GM12865 (cell line): ENCODE results near the gene GPR107.
A peak's percentile ranks its signal among the peaks of the same experiment; 100 is the strongest.

Experiments used
- DNase-seq: peaks from one replicate; pipeline ENCODE4 v3.0.0; 2010; ENCODE audit warnings: low read depth
- H3K4me3 ChIP-seq: 2 replicates; pipeline ENCODE4 v1.5.1; 2011; ENCODE audit warnings: mild to moderate bottlenecking, low read depth, low read length, control low read depth
- TF ChIP-seq, protein P1 (sequence below): IDR thresholded peaks from 2 replicates; pipeline ENCODE4 v1.5.1; 2011; ENCODE audit warnings: low read length, control low read depth, low read depth, inconsistent platforms; ENCODE audit not compliant: insufficient read depth; ENCODE audit errors: missing control alignments

Gene GPR107

DNA sequence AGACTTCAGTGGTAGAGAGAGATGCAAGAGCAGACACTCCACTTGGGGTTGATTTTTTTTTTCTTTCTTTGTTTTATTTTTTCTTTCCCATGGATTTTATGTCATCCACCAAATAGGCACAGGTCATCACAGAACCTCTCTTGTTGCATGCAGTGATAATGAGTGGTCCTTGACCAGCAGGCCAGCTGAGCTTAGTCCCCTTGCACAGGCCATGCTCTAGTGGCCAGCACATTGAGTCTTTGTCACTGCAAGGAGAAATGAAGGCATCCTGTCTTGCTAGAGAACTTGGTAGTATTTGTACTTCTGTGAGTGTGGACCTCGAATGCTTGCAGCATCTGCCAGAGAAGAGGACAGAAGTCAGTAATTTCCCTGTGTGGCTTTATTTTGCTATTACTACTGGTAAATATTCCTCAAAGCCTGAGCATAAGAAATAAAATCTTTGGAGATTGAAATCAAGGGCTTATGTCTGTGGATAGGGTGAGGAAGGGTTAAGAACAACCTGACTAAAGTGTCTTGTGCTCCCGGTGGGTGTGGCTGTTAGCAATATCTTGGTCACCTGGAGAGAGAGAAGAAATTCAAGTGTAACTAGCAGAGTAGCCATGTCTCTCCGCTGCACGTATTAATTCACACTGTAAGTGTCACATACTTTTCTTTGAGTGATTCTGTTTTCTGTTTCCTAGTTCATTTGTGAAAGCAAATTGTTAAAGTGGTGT, 73.2 kb downstream of the GPR107 start:
- TF ChIP-seq, protein P1, sequence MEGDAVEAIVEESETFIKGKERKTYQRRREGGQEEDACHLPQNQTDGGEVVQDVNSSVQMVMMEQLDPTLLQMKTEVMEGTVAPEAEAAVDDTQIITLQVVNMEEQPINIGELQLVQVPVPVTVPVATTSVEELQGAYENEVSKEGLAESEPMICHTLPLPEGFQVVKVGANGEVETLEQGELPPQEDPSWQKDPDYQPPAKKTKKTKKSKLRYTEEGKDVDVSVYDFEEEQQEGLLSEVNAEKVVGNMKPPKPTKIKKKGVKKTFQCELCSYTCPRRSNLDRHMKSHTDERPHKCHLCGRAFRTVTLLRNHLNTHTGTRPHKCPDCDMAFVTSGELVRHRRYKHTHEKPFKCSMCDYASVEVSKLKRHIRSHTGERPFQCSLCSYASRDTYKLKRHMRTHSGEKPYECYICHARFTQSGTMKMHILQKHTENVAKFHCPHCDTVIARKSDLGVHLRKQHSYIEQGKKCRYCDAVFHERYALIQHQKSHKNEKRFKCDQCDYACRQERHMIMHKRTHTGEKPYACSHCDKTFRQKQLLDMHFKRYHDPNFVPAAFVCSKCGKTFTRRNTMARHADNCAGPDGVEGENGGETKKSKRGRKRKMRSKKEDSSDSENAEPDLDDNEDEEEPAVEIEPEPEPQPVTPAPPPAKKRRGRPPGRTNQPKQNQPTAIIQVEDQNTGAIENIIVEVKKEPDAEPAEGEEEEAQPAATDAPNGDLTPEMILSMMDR, result no peak
- H3K4me3 ChIP-seq, result no peak overlapping the region
- no peak for DNase-seq

DNA sequence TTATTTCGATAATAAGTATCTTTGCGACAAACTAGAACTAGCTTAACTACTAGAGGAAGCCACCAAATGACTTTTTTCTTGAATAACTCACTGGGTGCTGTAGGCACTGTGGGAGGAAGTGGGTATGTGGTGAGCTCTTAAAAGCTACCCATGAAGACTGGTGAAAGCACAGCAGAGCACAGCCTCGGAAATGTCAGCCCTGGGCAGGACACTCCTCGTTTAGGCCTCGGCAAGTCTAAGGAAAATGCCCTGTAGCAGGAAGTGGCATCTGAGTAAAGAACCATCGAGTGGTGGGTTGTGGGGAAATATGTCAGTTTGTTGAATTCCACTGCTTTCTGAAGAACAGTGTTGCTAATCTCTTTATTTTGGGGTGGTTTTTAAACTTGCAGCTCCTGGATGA, 74.5 kb downstream of the GPR107 start:
- TF ChIP-seq, protein P1, result no peak
- H3K4me3 ChIP-seq, result peak overlapping the region; percentile 40
- peak; percentile 84 for DNase-seq

DNA sequence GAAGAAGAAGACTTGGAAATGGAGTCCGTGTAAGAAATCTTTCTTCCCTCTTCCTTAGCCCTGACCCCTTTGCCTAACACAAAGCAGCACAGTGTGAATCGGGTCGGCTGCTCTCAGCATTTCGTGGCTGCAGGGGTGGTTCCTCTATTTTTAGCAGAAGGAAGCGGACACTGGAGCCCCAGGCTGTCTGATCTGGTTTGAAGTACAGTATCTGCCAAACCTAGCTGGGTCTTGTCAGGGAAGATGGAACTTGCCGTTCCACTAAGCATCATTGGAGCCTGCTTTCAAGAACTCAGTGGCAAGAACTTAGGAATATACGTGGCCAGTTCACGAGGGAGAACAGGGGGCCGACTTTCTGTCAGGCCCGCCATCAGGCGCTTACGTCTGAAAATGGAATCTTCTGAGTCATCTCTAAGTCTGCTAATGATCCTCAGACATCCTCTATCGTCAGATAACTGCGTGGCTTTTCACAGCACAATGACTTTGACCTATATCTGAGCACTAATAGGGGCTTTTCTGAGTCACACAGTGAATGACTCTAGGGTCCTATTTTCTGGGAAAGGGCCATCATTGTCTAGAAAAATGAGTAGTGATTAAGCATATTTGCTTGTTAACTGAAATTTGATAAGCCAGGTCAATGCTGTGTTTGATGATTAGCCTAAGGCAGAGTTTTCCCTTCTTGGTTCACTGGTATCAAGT, 75.2 kb downstream of the GPR107 start:
- peak overlapping the region; percentile 40 for H3K4me3 ChIP-seq
- TF ChIP-seq, protein P1, result no peak
- DNase-seq, result peak; percentile 79

DNA sequence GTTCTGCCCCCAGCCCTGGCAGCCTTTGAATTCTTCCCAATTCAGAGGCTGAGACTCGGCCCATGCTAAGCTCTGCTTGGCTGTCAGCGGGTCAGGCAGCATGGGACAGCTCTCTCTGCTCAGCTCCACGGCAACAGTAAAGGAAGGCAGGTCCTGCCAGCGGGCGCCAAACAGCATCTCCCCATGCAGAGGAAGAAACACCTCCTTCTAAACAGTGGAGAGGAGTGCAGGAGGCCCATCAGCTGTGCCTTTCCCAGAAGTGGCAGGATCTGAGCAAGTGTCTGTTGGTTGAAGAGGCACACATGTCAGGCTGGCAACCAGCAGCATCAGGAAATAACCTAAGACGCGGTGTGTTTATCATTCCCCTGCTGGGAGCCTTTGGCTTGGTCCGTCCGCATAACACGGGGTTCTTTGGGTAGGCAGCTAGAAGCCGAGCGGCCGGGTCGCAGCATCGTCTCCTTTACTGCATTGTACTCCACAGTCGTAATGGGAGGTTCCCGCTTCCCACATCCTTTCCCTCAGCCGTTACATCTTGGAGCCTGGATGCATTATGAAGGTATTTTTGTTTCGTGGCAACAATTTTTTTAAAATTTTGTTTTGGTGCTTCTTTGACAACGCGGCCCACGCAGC, 75.8 kb downstream of the GPR107 start:
- TF ChIP-seq, protein P1, result no peak

DNA sequence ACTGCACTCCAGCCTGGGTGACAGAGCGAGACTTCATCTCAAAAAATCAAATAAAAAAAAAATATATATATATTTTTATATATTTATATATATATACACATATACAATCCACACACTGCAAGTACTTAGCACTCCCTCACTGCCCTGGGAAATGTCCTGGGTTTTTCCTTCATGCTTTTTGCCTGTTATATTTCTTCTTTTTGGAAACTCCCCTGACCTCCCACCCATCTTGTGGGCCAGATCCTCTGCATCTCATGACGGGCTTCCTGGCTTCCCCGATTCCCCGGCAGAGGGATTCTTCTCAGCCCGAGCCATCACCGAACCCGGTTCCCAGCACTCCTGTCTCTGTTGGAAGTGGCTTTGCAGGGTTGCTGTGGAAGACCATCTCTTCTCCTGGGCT, 79.0 kb downstream of the GPR107 start:
- no peak overlapping the region for H3K4me3 ChIP-seq
- TF ChIP-seq, protein P1, result no peak
- no peak for DNase-seq

More for the DNA sequence above, 75.8 kb downstream of the GPR107 start:
- DNase-seq, result peak; percentile 15
- no peak overlapping the region for H3K4me3 ChIP-seq

DNA sequence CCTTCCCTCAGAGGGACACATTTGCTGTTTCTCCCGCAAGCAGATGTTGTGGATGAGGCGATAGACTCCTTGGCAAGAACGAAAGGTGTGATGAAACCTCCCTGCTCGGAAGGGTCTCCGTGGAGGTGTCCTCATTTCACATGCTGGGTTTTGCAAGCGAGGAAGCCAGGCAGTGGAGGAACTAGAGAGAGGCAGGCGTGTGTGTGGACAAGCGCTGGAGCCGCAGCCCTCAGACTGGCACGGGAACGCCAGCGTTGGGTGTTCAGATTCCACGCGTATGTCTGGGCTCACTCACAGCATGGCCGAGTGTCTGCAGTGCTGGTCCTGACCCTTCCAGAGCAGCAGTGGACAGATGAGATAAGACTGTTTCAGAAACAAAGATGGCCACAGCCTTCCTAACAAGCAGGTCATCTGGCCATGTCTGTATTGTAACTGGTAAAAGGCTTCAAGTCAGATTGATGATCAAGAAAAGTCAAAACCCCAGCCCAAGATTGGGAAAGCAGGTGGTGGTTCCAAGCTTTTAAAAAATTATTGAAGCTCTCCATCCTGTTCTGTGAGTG, 83.5 kb downstream of the GPR107 start:
- no peak for DNase-seq
- TF ChIP-seq, protein P1, result no peak
- H3K4me3 ChIP-seq, result no peak overlapping the region
